Renal pelvis (tissue), 4 donors: ENCODE measurements around the gene PSMB3. TPM values are rescaled to one million over a fixed set of nuclear protein-coding genes. Genes with fewer than 3 reads are reported as not detected.
A peak's percentile ranks its signal among the peaks of the same experiment; 100 is the strongest.
"Not testable (repeated sequence)": the region's sequence is repeated elsewhere in the genome, so short reads cannot be mapped to it uniquely, and the experiment has no call there.

Experiments
- DNase-seq: peaks from one replicate; pipeline ENCODE4 v3.0.0-alpha.2; 2013
- polyA plus RNA-seq, 3 donors: library from polyadenylated mRNA; unstranded; fragments of 120-200 nt; gene quantifications; one replicate each; pipeline ENCODE4 v1.2.1, GENCODE V29; 2013; ENCODE audit not compliant: insufficient read length in 3 of 3

The PSMB3 gene
- polyA plus RNA-seq, 3 donors = 116 to 125 (median 123) TPM

DNA sequence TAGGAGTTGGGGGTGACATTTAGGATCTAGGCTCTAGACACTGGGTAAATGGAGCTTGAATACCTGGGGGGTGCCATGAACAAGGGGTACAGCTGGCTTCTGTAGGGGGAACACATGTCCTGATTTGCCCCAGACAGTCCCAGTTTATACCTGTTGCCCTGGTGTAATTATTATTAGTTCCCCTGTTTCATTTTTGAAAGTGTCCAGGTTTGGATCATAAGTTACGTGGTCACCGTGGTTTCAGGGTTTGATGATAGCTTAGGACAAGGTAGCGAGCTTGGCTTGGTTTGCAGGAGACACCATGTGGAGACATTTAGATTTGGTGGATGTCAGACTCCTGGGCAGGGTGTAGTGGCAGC, 42.0 kb upstream of the PSMB3 start:
- no peak for DNase-seq

GRCh38 chr17:38710985-38711384, 41.6 kb upstream of the PSMB3 start:
- DNase-seq = no peak

DNA sequence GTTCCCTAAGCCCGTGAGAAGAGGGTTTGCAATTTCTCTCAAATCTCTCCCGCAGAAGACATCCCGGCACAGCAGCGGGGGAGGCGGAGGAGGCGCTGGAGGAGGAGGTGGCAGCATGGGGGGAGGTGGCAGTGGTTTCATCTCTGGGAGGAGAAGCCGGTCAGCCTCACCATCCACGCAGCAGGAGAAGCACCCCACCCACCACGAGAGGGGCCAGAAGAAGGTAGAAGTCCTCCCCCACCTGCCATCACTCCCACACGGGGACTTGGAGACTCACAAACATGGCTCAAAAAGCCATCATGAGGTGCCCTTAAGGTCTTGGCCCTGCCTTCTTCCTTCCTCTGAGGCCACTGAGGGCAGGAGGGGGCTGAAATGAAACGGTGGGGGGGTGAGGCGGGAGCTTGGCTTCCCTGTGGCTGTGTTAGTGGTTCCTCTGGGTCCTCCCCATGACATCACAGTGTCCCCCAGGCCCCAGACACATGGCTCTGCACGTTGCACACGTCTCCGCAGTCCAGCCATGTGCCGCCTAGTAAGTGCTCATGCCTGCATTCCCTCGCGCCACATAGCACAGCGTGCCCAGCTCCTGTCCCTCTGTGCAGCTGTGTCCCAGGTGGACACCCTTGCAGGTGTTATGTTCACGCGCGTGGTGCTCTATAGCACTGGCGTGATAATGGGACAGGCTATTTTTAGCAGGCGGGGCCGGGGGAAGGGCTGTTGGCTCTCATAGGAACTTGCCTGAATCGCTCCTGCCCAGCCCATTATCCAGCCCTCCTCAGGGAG, 40.6 kb upstream of the PSMB3 start:
- DNase-seq = no peak

DNA sequence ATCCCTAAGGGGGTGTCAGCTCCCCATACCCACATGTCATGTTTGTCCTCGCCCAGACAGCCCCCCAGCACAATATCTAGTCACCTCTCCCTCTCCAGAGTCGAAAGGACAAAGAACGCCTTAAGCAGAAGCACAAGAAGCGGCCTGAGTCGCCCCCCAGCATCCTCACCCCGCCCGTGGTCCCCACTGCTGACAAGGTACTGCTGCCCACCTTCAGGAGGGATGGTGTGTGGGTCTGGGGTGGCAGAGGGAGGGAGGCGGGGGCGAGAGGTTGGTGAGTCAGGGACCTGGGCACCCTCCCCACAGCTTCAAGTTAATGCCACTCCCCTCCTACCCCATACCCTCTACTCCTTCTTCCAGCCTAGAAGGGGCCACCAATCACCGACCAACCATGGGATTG, 39.9 kb upstream of the PSMB3 start:
- no peak for DNase-seq

DNA sequence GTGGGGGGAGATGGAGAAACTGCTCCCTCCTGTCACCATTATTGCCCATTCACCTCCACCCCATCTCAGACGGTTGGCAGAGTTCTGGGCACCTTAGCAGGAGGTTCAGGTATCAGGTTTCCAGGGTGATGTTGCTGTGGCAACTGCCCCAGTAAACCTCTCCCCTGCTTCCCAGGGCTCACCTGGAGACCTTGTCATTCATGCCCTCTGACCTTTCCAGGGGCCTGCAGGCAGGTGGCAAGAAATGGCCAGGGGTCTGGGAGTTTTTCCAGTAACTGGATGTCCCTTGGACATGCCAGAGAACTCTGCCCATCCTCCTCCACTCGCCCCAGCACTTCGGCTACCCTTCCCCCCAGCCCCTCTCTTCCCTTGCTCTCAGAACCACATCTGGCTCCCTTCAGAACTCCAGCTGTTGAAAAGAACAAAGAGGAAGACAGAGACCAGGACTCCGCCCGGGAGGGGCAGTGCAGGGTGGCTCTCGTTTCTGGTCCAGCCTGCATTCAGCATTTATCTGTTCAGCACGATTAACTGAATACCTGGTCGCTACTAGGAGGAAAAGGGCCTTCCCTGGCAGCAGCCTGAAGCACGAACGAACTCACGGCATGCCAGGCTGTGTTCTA, 39.0 kb upstream of the PSMB3 start:
- no peak for DNase-seq

DNA sequence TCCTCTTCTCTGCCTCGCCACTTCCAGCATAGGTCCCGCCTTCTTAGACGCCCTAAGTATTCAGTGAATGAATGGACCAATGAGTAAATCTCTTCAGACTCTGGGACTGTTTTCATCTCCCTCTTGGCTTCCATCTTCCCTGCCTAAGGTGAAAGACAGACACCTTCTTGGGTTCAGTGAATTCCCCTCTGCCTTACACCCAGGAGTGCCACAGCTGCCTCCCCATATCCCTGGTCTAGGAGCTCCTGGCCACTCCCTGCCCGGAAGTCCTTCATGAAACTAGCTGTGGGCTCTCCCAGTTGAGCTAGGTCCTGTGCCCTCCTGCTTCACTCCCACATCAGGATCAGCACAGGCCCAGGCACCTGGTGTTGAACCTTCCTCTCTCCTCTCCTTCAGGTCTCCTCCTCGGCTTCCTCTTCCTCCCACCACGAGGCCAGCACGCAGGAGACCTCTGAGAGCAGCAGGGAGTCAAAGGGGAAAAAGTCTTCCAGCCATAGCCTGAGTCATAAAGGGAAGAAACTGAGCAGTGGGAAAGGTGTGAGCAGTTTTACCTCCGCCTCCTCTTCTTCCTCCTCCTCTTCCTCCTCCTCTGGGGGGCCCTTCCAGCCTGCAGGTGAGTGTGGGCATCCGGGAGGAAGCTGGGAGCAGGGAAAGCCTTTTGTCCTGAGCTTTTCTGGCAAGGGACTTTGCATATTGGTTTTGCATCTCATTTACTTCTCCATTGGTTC, 37.2 kb upstream of the PSMB3 start:
- no peak for DNase-seq

GRCh38 chr17:38716368-38717005, 36.1 kb upstream of the PSMB3 start:
- no peak for DNase-seq

GRCh38 chr17:38717139-38717745, 35.3 kb upstream of the PSMB3 start:
- DNase-seq = no peak

GRCh38 chr17:38719289-38719942, 33.1 kb upstream of the PSMB3 start:
- no peak for DNase-seq

- DNase-seq = no peak
These were observed 32.4 kb upstream of the PSMB3 start for GRCh38 chr17:38719943-38720641.

GRCh38 chr17:38720941-38721340, 31.6 kb upstream of the PSMB3 start:
- no peak for DNase-seq

- DNase-seq = no peak
These were observed 30.7 kb upstream of the PSMB3 start for GRCh38 chr17:38721802-38722201.

GRCh38 chr17:38724337-38724988, 28.1 kb upstream of the PSMB3 start:
- no peak for DNase-seq

GRCh38 chr17:38725066-38725465, 27.5 kb upstream of the PSMB3 start:
- no peak for DNase-seq

GRCh38 chr17:38726145-38726544, 26.4 kb upstream of the PSMB3 start:
- not testable (repeated sequence) for DNase-seq

DNA sequence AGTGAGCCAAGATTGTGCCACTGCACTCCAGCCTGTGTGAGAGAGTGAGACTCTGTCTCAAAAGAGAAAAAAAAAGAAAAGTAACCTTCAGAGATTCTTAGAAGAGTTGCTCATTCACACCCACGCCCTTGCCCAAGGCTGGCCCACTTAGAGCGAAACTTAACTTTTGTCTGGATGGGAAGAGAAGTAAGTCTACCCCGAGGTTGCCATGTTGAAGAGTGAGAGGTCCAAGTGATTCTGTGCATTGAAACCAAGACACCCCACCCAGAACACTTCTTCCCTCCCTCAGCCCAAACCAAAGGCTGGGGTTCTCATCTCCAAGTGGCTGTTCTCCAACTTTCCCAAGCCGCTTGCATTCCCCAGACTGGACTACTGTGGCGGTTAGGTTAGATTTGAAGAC, 24.8 kb upstream of the PSMB3 start:
- DNase-seq = no peak

- no peak for DNase-seq
These were observed 24.2 kb upstream of the PSMB3 start for GRCh38 chr17:38728290-38728831.

- DNase-seq = no peak
These were observed 23.1 kb upstream of the PSMB3 start for GRCh38 chr17:38729368-38729885.

DNA sequence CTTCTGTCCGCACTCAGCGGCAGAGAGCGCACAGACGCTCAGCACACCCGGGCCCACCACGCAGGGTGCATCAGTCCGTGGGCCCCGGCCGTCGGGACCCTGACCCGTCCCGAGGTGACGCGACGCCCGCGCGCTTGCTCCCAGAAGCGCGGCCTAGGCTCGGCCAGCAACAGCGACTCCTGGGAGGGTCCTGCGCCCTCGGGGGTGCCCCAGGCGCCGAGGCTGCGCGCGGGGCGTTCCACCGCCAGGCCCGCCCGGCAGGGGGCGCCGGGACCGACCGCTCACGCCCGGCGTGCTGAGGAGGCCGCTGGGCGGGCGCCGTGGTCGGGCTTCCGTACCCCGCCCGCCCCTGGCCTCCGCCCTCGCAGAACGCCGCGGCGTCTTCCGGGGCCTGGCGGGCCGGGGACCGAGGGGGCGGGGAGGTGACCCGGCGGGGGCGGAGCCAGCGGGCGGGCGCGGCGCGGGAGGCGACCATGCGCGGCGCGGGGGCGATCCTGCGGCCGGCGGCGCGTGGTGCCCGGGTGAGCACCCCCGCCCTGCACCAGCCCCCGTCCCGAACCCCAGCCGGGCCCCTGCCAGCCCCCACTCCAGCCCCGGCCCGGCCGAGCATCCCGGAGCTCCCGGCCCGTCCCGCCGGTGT, 22.5 kb upstream of the PSMB3 start, which contains the start of gene CISD3:
Gene CISD3 (plus strand): TSS at position 456 of the 640 bp plus-strand sequence. CDS start 18 bp downstream, at position 474.
- peak; percentile 81 for DNase-seq
